ENCODE data around the gene DMRTA2.
"Not testable (repeated sequence)": the region's sequence is repeated elsewhere in the genome, so short reads cannot be mapped to it uniquely, and the experiment has no call there.

Gene DMRTA2

GRCh38 chr1:50393522-50394120, 29.6 kb downstream of the DMRTA2 start:
- DNase-seq (ENCODE audit: low read depth): no peak
- H3K4me3 ChIP-seq (ENCODE audit: low read length): no peak overlapping the region
- TF ChIP-seq CTCF (conservative IDR thresholded peaks at IDR 0.05; ENCODE audit: low read depth, low read length): no peak

- not testable (repeated sequence) for DNase-seq (ENCODE audit: low read depth); H3K4me3 ChIP-seq (ENCODE audit: low read length)
Observed at GRCh38 chr1:50381551-50381950, 41.7 kb downstream of the DMRTA2 start.

GRCh38 chr1:50378770-50379169, 44.5 kb downstream of the DMRTA2 start:
- peak; percentile 26 for DNase-seq (ENCODE audit: low read depth)
- no peak overlapping the region for H3K4me3 ChIP-seq (ENCODE audit: low read length)
- TF ChIP-seq CTCF (conservative IDR thresholded peaks at IDR 0.05; ENCODE audit: low read depth, low read length): no peak

GRCh38 chr1:50373532-50373931, 49.7 kb downstream of the DMRTA2 start:
- no peak for TF ChIP-seq CTCF (conservative IDR thresholded peaks at IDR 0.05; ENCODE audit: low read depth, low read length)
- no peak for DNase-seq (ENCODE audit: low read depth)
- no peak overlapping the region for H3K4me3 ChIP-seq (ENCODE audit: low read length)

- no peak for TF ChIP-seq CTCF (conservative IDR thresholded peaks at IDR 0.05; ENCODE audit: low read depth, low read length)
- H3K4me3 ChIP-seq (ENCODE audit: low read length): no peak overlapping the region
Observed at GRCh38 chr1:50371749-50372148, 51.5 kb downstream of the DMRTA2 start.

GRCh38 chr1:50369830-50370229, 53.4 kb downstream of the DMRTA2 start:
- peak; percentile 36 for TF ChIP-seq CTCF (conservative IDR thresholded peaks at IDR 0.05; ENCODE audit: low read depth, low read length)
- DNase-seq (ENCODE audit: low read depth): no peak
- H3K4me3 ChIP-seq (ENCODE audit: low read length): no peak overlapping the region

More at GRCh38 chr1:50371749-50372148, 51.5 kb downstream of the DMRTA2 start:
- DNase-seq (ENCODE audit: low read depth): no peak

- DNase-seq (ENCODE audit: low read depth): no peak
- H3K4me3 ChIP-seq (ENCODE audit: low read length): no peak overlapping the region
- TF ChIP-seq CTCF (conservative IDR thresholded peaks at IDR 0.05; ENCODE audit: low read depth, low read length): no peak
Observed at GRCh38 chr1:50369008-50369634, 54.1 kb downstream of the DMRTA2 start.

Data from retinal pigment epithelial cell (primary cell).